KBM-7 (cell line): ENCODE results near the gene CRYGA.

Experiments
- DNase-seq: peaks from one replicate; pipeline ENCODE4 v3.0.0-alpha.2; 2015
- in situ Hi-C: fragments of 300-500 bp; cut with MboI; formaldehyde crosslinking; loops from 2 replicates; pipeline ENCODE4 v1.14.3; 2020; ENCODE audit warnings: low sequenced_read_pairs, low pct_unique_long_range_greater_than_20kb, mixed read lengths

Gene CRYGA, protein sequence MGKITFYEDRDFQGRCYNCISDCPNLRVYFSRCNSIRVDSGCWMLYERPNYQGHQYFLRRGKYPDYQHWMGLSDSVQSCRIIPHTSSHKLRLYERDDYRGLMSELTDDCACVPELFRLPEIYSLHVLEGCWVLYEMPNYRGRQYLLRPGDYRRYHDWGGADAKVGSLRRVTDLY

DNA sequence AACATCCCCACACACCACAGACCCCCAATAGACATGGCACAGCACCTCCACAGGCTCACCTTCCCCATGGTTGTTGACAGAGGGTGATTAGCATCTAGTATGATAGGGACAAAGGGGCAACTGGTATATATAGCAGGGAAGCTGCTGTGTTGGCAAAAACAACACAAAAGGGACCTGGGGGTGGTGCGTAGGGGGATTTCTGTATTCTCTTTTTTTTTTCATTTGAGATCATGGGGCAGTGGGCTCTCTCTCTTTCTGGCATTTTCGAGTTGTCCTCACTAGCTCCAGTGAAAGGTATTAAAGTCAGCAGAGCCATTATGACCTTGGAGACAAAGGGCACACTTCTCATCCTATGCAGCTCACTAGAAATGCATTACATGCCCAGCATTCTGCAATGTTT, at the start of gene CRYGA:
Gene CRYGA, minus strand, starts transcription at position 101 of the 400 bp plus-strand sequence. Its CDS starts 33 bp downstream, at position 68.
- in situ Hi-C loops = no loop called here
- DNase-seq = no peak

DNA sequence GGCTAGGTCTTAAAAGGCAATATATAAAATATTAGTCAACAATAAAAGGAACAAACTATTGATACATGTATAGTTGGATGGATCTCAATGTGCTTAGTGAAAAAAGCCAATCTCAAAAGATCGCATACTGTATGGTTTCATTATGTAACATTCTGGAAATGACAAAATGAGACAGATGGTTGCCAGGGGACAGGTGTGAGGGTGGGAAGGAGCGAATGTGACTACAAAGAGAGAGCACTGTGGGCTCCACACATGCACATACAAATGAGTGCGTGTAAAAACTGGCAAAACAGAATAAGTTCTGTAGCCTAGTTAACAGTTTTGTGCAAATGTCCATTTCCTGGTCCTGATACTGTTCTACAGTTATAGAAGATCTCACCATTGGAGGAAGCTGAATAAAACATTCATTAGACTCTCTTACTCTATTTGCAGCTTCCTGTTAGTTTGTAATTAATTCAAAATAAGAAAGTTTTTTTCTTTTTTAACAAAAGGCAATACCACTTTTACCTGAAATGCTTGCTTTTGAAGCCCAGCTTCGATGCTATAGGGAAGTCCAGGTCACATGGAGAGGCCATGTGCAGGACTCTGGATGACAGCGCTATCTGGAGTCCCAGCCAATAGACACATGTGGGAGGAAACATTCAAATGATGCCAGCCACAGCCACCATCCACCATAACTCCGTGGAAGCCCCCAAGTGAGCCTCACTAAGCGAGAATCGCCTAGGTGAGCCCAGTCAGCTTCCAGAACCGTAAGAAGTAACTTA, 47.5 kb upstream of the CRYGA start:
- no peak for DNase-seq
- in situ Hi-C loops = no loop called here

DNA sequence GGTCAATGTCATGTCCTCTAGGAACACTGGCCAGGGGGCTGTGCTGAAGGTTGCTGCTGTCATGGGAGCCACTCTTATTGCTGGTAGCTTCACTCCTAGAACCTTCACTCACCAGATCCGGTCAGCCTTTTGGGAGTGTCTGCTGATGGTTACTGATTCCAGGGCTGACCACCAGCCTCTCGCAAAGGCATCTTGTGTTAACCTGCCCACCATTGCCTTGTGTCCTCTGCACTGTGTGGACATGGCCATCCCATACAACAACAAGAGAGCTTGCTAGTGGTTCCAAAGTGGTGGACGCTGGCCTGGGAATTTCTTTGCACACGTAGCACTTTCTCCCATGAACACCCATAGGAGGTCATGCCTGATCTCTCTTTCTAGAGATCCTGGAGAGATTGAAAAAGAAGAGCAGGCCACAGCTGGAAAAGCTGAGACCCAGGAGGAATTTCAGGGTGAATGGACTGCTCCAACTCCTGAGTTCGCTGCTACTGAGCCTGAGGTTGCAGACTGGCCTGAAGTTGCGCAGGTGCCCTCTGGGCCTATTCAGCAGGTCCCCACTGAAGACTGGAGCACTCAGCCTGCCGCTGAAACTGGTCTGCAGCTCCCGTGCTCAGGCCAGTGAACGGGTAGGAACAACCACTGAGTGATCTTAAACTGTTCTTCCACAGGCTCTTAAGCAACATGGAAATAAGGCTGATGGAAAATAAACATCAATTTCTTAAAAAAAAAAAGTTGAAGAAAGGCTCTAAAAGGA, 45.1 kb upstream of the CRYGA start:
- in situ Hi-C loops = no loop called here
- DNase-seq = no peak

DNA sequence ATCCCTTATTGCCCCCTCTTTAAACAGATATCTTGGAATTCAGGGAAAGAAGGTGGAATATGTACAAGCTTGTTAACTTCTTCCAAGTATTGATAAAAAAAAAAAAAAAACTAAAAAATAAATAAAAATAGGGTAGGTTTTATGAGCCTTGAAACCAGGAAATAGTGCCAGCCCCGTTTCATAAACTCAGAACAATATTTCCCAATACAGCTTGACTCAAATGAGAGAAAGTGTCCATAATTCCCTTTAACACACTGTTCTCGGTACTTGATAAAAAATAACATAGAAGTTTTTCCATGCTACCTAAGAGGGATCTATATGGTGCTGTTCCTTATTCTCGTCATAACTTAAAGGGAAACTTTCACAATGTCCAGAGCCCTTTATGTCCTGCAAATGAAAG, 44.4 kb upstream of the CRYGA start:
- DNase-seq = no peak
- in situ Hi-C loops = no loop called here

DNA sequence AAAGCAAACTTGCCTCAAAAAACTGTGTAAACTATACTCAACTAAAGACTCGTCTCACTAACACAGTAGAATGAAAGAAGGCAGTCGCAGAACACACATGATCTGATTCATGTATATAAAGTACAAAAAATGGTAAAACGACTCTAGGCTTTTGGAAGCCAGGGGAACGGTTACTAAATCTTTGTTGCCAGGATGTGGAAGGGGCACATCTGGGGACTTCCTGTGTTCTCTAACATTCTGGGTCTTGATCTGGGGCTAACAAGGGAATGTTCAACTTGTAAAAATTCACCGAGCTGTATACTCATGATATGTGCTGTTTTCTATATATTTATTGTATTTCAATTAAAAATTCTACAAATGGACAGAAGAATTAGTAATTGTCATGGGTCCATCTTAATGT, 40.8 kb upstream of the CRYGA start:
- DNase-seq = no peak
- in situ Hi-C loops = no loop called here

DNA sequence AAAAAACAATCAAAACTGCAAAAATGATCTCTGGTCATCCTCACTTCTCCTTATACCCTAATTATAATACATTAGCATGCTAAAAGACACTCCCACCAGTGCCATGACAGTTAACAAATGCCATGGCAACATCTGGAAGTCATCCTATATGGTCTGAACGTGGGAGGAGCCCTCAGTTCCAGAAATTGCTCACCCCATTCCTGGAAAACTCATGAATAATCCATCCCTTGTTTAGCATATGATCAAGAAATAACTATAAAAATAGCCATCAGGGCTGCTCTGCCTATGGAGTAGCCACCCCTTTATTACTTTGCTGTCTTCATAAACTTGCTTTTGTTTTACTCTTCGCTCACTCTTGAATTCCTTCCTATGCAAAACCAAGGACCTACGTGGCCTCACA, 32.1 kb upstream of the CRYGA start:
- no peak for DNase-seq
- in situ Hi-C loops = no loop called here

DNA sequence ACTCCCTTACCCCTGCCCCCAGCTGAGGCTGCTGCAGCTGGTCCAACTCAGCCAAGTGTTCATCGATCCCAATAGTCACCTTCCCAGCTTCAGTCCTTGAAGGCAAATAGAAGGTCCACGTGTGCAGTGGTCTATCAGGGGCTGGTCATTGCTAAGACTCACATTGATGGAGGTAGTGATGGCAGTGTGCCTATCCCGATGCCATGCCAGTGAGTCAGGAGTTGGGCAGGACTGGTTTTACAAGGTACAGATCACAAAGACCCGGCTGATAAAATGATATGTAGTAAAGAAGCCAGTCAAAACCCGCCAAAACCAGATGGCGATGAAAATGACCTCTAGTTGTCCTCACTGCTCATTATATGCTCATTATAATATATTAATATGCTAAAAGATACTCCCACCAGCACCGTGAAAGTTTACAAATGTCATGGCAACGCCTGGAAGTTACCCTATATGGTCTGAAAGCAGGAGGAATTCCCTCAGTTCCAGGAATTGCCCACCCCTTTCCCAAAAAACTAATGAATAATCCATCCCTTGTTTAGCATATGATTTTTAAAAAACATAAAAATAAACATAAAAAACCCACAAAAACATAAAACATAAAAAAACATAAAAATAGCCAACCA, 29.3 kb upstream of the CRYGA start:
- in situ Hi-C loops = no loop called here
- no peak for DNase-seq

DNA sequence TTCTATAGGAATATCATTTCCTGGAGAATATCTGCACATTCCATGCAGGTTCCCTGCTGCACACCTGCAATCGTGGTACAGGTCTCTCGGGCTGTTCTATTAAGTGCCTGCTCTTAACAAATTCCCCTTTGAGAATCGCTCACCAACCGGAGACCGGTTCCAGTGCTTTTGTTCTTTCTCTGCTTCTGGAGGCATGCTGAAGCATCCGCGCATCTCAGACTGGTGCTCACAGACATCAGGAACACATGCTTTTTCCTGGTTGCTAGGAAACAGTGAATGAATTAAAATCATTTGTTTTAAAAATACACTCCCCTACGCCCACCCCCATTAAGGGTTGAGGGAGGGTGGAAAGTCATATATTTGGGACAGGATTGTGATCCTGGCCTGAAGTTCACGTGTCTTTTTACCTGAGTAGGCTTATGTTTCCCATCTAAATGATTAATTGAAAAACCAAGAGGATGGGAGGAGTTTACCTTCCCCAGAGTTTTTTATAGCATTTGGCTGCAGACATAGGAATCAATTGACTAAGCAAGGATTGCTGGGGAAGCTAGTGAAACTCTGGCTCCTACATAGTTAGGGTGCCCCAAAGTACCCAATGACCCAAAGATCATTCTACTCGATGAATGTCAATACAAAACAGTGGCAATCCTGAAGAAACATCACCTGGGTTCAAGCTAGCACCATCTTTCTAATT, 26.6 kb upstream of the CRYGA start, which contains the start of gene C2orf80:
Gene C2orf80, minus strand, starts transcription at position 221 of the 694 bp plus-strand sequence. CDS start 3,044 bp downstream, outside the sequence.
- no peak for DNase-seq
- in situ Hi-C loops = no loop called here

DNA sequence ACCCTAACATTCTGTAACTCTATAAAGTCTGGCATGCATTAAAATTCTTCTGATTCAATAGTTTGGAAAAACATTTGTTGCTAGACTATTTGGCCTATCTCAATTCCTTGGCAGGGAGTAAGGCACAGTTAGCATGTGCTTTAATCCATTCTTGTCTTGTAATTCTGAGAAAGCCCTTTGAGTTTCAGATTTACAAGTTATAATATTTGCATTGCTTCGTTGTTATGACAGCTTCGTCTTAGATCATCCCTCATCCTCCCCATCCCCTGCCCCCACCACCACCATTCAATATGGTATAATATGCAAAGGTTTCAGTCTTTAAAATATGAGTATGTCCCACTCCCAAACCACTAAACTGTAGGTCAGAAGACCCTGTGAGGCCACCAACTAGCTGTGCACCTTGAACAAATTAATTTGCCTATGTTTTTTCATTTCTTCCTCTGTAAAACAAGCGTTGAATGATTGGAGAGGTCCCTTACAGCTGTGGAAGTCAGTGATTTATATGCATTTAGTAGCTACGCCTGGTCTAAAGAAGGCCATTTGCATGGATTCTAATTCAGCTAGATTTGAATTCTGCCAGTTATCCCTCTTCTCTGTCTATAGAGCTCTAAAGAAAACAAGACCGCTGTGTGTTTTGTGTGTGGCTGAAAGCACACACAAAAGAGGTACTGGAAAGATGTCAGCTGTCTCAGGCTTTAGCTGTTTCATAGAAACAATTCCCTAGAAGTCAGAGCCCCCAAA, 25.9 kb upstream of the CRYGA start:
- DNase-seq = no peak
- in situ Hi-C loops = no loop called here

DNA sequence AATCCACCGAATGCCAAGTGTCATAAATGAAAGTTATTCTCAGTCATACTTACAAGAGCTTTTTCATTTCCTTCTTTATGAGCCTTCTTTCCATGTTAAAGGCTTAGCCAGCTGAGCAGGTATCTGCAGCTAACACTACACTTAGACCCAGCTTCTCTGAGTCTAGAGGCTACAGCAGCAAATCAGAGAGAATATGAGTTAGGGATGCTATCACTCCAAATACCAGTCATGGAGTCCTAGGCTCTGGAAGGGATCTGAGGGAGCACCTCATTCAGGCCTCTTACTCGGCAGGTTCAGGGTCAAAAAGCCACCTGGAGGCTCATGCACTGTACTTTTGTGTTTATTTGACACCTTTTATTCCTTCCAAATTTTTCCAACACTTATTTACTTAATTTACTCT, 23.5 kb upstream of the CRYGA start:
- in situ Hi-C loops = no loop called here

DNA sequence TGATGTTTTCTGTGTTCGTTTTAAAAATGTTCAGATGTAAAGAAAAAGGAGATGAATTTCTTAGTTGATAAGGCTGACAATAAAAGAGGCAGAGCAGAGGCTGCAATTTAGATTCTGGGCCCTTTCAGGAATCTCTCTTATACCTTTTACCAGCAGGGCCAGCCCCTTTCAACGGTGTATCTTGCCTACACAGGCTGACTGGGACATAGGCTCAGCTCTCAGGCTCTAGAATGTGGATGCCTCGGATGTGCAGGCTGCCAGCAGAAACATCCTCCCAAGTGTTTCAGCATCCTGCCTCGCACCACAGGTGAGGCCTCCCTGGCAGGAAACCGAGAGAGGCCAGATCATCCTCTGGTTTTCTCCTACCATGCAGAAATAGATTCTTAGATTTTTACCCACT, 23.1 kb upstream of the CRYGA start:
- in situ Hi-C loops = no loop called here
- DNase-seq = no peak

More for the DNA sequence above, 23.5 kb upstream of the CRYGA start:
- no peak for DNase-seq

DNA sequence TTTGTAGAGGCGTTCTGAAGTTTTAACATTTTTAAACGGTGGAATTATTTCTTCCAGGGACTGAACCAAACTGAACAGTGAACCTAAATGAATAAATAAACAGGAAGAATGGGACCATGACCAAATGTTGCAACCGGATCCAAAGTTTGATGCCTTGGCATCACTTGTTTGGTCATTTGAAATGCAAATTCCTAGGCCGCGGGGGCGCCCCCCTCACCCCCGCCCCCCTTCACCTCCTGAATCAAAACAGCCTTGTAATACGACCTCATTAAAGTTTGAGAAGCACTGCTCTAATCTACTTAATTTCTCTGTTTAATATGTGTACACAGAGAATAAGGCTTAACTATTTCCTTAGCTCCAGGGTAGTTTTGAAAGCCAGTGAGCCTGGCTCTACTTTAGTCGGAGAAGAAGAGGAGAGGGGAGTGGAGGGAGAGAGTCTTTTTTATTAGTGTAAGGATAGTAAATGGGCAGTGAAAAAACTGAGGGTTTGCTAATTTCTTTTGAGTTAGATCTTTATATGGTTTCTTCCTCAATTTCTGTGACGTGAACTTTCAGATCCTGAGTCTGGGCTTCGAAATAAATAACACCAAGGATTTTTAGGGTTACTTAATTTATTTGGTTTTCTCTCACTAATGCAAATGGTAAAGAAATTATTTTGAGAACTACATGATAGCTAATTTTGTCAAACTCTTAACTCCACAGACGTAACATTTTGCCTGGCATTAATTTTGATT, 20.8 kb upstream of the CRYGA start:
- in situ Hi-C loops = no loop called here
- DNase-seq = no peak

DNA sequence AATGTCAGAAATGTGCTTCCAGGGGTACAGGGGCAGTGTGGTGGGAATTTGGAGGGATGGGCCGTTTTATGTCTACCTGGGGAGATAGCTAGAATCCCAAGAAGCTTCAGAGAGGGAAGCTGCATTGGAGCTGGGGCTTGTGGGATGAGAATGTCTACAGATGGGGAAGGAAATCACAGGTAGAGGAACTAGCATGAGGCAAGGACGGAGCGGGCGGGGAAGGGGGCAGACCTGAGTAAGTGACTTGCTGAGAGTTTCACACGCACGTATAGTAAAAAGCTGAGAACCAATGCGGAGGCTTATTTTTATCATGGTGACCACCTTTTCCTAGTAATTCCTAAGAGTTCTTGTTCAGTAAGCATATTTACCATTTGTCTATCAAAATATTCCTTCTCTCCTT, 20.1 kb upstream of the CRYGA start:
- no peak for DNase-seq
- in situ Hi-C loops = no loop called here

DNA sequence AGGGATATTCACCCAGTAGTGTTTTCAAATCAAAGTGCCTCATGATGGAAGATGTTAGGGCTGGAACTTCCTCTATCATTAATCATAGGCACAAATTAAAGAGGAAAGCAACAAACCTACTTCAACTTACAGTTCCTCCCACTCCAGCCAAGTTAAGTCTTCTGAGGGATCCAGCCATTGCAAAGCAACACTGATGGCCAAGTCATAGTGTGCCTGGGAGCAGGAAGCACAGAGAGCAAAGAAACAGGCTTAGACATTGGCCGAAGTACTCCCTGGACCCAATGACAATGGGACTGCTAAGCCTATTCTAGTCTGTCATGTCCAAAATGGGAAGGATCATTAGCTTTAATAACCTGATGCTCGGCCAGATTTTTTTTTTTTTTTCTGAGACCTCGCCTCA, 19.4 kb upstream of the CRYGA start:
- no peak for DNase-seq
- in situ Hi-C loops = no loop called here

DNA sequence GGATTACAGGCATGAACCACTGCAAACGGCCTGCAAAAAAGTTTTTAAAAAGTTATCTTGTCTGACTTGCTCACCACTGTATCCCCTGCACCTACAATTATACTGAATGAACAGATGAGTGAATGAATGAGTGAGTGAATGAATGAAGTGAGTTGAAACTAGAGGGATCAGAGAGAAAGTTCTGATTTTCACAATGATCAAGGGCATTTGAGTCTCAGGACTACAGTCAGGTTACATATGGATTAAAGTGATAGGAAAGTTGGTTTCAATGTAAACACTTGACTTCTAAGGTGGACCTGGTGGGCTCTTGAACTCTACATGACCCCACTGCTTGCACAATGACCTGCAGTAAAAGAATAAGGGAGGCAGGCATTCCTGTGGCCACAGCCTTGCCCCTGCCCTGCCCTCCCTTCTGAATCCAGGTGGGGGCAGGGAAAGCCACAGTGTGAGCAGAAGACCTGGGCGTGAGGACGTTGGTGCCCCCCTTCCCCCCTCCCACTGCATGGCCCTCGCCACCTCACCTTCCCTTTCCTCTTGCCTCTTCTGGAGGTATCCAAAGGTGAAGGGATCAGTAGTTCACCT, 15.7 kb upstream of the CRYGA start:
- DNase-seq = peak; percentile 8
- in situ Hi-C loops = no loop called here

DNA sequence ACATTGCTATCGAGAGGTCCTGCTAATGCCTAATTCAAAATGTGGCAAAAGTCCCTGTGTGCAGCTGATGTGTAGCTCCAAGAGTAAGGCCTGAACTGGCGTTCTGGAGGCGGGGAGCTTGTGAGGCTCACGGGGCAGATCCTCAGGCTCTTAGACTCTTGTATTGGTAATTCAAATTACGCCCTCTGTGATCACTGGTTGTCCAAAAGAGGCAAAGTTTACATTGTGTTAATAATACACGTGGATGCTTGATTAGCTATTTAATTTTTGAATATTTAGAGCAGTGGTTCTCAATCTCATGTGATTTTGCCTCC, 12.4 kb upstream of the CRYGA start:
- in situ Hi-C loops = no loop called here
- DNase-seq = no peak

DNA sequence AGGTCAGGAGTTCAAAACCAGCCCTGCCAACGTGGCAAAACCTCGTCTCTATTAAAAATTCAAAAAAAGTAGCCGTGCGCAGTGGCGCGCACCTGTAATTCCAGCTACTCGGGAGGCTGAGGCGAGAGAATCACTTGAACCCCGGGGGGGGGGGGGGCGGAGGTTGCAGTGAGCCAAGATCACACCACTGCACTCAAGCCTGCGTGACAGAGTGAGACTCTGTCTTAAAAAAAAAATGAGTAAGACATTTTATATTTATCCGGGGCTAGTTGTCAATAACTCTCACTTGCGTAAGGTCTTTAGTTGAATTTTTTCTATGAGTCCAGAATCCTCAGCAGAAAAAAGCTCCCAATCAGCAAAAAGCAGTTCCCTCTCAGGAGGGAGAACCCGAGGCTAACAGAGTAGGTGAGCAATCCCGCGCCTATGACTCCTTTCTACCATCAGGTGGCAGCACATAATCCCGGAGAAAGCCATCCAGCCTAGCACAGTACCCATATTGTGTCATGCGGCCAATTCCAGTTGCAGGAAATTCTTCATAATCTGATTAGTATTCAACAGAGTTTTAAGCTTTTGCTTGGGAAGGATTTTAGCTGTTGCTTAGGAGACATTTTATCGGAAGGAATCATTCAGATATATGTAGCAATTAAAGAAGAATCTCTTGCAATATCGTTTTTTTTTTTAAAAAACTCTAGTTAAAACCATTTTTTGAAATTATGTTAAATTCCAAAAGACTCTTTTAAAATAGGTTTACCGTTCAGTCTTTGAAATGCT, 11.9 kb upstream of the CRYGA start:
- DNase-seq = peak; percentile 87
- in situ Hi-C loops = no loop called here
